Neural progenitor cell (in vitro differentiated cells): ENCODE measurements around the gene ENO3.

Experiments
- CTCF ChIP-seq: fragments of 200-600 bp; sonication (generic); IDR thresholded peaks from 2 replicates; pipeline ENCODE4 v1.5.1; 2017; ENCODE audit warnings: antibody characterized with exemption, mild to moderate bottlenecking
- EZH2 ChIP-seq: fragments of 200-600 bp; sonication (generic); IDR thresholded peaks from 2 replicates; pipeline ENCODE4 v1.6.1; 2017; ENCODE audit warnings: antibody characterized with exemption, mild to moderate bottlenecking, moderate library complexity
- EZH2phosphoT487 ChIP-seq: fragments of 200-600 bp; sonication (generic); IDR thresholded peaks from 2 replicates; pipeline ENCODE4 v1.6.1; 2017; ENCODE audit warnings: antibody characterized with exemption

GRCh38 chr17:4997302-4998026, 46.5 kb downstream of the ENO3 start, which contains the start of the genes INCA1 and KIF1C:
- TF ChIP-seq EZH2 (peak; percentile 41), CTCF (no peak), EZH2phosphoT487 (peak; percentile 31)
